ELF-1 (cell line): ENCODE data around the gene TCF4.
A peak's percentile ranks its signal among the peaks of the same experiment; 100 is the strongest.

Experiments used
- DNase-seq: peaks from one replicate; pipeline ENCODE4 v3.0.0-alpha.2; 2016; ENCODE audit warnings: low read depth, low spot score

Gene TCF4

GRCh38 chr18:55353806-55354205 lies 234.2 kb downstream of the TCF4 start:
- no peak for DNase-seq

GRCh38 chr18:55353391-55353790 lies 234.6 kb downstream of the TCF4 start:
- no peak for DNase-seq

- DNase-seq: peak; percentile 46
These were observed 235.8 kb downstream of the TCF4 start for GRCh38 chr18:55351980-55352714.

GRCh38 chr18:55351241-55351691 lies 236.7 kb downstream of the TCF4 start:
- no peak for DNase-seq

GRCh38 chr18:55349685-55350084 lies 238.3 kb downstream of the TCF4 start:
- no peak for DNase-seq

GRCh38 chr18:55346961-55347740 lies 240.8 kb downstream of the TCF4 start:
- no peak for DNase-seq

- DNase-seq: no peak
These were observed 241.6 kb downstream of the TCF4 start for GRCh38 chr18:55346387-55346786.

GRCh38 chr18:55345103-55345950 lies 242.7 kb downstream of the TCF4 start:
- DNase-seq: no peak

GRCh38 chr18:55343396-55344073 lies 244.5 kb downstream of the TCF4 start:
- DNase-seq: no peak

- DNase-seq: no peak
These were observed 247.0 kb downstream of the TCF4 start for GRCh38 chr18:55340998-55341397.

GRCh38 chr18:55339990-55340389 lies 248.0 kb downstream of the TCF4 start:
- DNase-seq: no peak

- DNase-seq: no peak
These were observed 248.9 kb downstream of the TCF4 start for GRCh38 chr18:55338978-55339650.

- no peak for DNase-seq
These were observed 250.0 kb downstream of the TCF4 start for GRCh38 chr18:55337908-55338521.

GRCh38 chr18:55337138-55337537 lies 250.9 kb downstream of the TCF4 start:
- no peak for DNase-seq

- DNase-seq: no peak
These were observed 251.4 kb downstream of the TCF4 start for GRCh38 chr18:55336438-55337100.

- no peak for DNase-seq
These were observed 253.1 kb downstream of the TCF4 start for GRCh38 chr18:55334875-55335274.

- DNase-seq: no peak
These were observed 256.7 kb downstream of the TCF4 start for GRCh38 chr18:55331301-55331700.

GRCh38 chr18:55328301-55328700 lies 259.7 kb downstream of the TCF4 start:
- DNase-seq: no peak

- DNase-seq: no peak
These were observed 260.5 kb downstream of the TCF4 start for GRCh38 chr18:55327454-55327853.

GRCh38 chr18:55326134-55326533 lies 261.9 kb downstream of the TCF4 start:
- DNase-seq: no peak
